GM12878 (cell line): ENCODE data around the gene TMEM126A. TPM values are rescaled to one million over a fixed set of nuclear protein-coding genes. Genes with fewer than 3 reads are reported as not detected.

Experiments
- ATF2 ChIP-seq: IDR thresholded peaks from 2 replicates; pipeline ENCODE4 v1.6.1; 2012; ENCODE audit warnings: low read length, inconsistent platforms
- ATF3 ChIP-seq: IDR thresholded peaks from 2 replicates; pipeline ENCODE4 v1.6.1; 2011; ENCODE audit warnings: low read depth, mild to moderate bottlenecking, low read length, moderate library complexity, borderline replicate concordance; ENCODE audit errors: extremely low read depth
- BCL11A ChIP-seq: IDR thresholded peaks from 2 replicates; pipeline ENCODE4 v1.6.1; 2011; ENCODE audit warnings: low read depth, low read length
- E2F4 ChIP-seq: IDR thresholded peaks from 2 replicates; pipeline ENCODE4 v1.6.1; 2012; ENCODE audit warnings: low read depth, low read length, improper control_type of control experiment
- EGR1 ChIP-seq, 2 experiments: IDR thresholded peaks; 1 replicate in 1 of 2; 2 replicates in 1 of 2; pipeline ENCODE4 v1.6.1; 2011 to 2012; ENCODE audit warnings: low read depth in 2 of 2, low read length in 2 of 2, borderline replicate concordance in 1 of 2, mild to moderate bottlenecking in 1 of 2, moderate library complexity in 1 of 2
- IKZF1 ChIP-seq: fragments of 450-650 bp; conservative IDR thresholded peaks from 2 replicates; pipeline ENCODE4 v1.6.1; 2017; ENCODE audit warnings: antibody characterized with exemption, mild to moderate bottlenecking
- NR2C2 ChIP-seq: IDR thresholded peaks from 2 replicates; pipeline ENCODE4 v1.6.1; 2011; ENCODE audit warnings: borderline replicate concordance, low read depth; ENCODE audit not compliant: control insufficient read depth, insufficient read length
- PAX8 ChIP-seq: fragments of 450-650 bp; IDR thresholded peaks from 2 replicates; pipeline ENCODE4 v1.6.1; 2017; ENCODE audit warnings: mild to moderate bottlenecking, moderate library complexity
- PBX3 ChIP-seq: IDR thresholded peaks from 2 replicates; pipeline ENCODE4 v1.6.1; 2011; ENCODE audit warnings: mild to moderate bottlenecking, low read depth, low read length, moderate library complexity; ENCODE audit not compliant: insufficient replicate concordance
- POLR2AphosphoS5 ChIP-seq: IDR thresholded peaks from 2 replicates; pipeline ENCODE4 v1.6.1; 2011; ENCODE audit warnings: mild to moderate bottlenecking, low read length, inconsistent platforms
- RELB ChIP-seq: fragments of 450-650 bp; IDR thresholded peaks from 2 replicates; pipeline ENCODE4 v1.6.1; 2017; ENCODE audit warnings: low read depth, mild to moderate bottlenecking, moderate library complexity
- SIX5 ChIP-seq: IDR thresholded peaks from 2 replicates; pipeline ENCODE4 v1.6.1; 2011; ENCODE audit warnings: mild to moderate bottlenecking, low read depth, low read length, moderate library complexity; ENCODE audit not compliant: severe bottlenecking
- TCF12 ChIP-seq: IDR thresholded peaks from 2 replicates; pipeline ENCODE4 v1.6.1; 2011; ENCODE audit warnings: low read depth, mild to moderate bottlenecking, low read length
- ZBTB33 ChIP-seq: fragments of 450-650 bp; IDR thresholded peaks from 2 replicates; pipeline ENCODE4 v1.6.1; 2017; ENCODE audit warnings: mild to moderate bottlenecking
- ZNF217 ChIP-seq: fragments of 450-650 bp; IDR thresholded peaks from 2 replicates; pipeline ENCODE4 v1.6.1; 2017; ENCODE audit warnings: antibody characterized with exemption, mild to moderate bottlenecking
- ZNF592 ChIP-seq: fragments of 450-650 bp; IDR thresholded peaks from 2 replicates; pipeline ENCODE4 v1.6.1; 2017; ENCODE audit warnings: mild to moderate bottlenecking, moderate library complexity
- polyA plus RNA-seq, 11 experiments: library from polyadenylated mRNA; depleted of rRNA in 4 of 11; unstranded in 6 of 11; stranded (reverse) in 5 of 11; fragments of >200 nt; fragmentation: Nextera tagmentation in 4 of 11; fragmentation: Illumina TruSeq in 1 of 11; extraction: Ambion mirVana in 4 of 11; extraction: Trizol in 1 of 11; gene quantifications; 1 replicate in 1 of 11; 2 replicates in 10 of 11; pipeline versions ENCODE4 v1.2.1 to v1.2.3, GENCODE V29; 2011 to 2016; ENCODE audit warnings: inconsistent platforms in 2 of 11, missing spikeins in 2 of 11, low read depth in 1 of 11
- total RNA-seq, 4 experiments: library from RNA; depleted of rRNA in 3 of 4; stranded (reverse); fragments of >200 nt in 3 of 4; fragmentation: Illumina TruSeq in 1 of 4; extraction: Trizol in 1 of 4; gene quantifications; 2 replicates each; pipeline versions ENCODE4 v1.2.1 to v1.2.3, GENCODE V29; 2013 to 2021

Gene TMEM126A
- total and polyA plus RNA-seq, 10 of the 15 experiments (the other 5 are each of a cell fraction or from before 2014, with no cell fraction given), result 38.6 to 208 (median 71.7) TPM

GRCh38 chr11:85664615-85665481 lies 17.1 kb downstream of the TMEM126A start, which contains the start of gene CREBZF (continued):
- TF ChIP-seq E2F4 (peak; percentile 74), SIX5 (no peak), EGR1 (IDR thresholded peaks at IDR 0.05; ENCODE audit: borderline replicate concordance in 1 of 2, low read depth in 2 of 2, low read length in 2 of 2) (no peak), BCL11A (0 out of 2 replicates have a peak, but pooled peaks have one; percentile 3), ZBTB33 (no peak), ZNF592 (no peak), ZNF217 (no peak), IKZF1 (peak; percentile 76), ATF2 (peak; percentile 91), PBX3 (no peak), ATF3 (no peak), TCF12 (peak; percentile 33; the same call in 1 of the 2 replicates), NR2C2 (no peak), RELB (no peak), PAX8 (no peak), POLR2AphosphoS5 (peak; percentile 94)
